Measurements from ENCODE around the gene STX3.

STX3 gene

GRCh38 chr11:59754859-59755700 lies at the start of gene STX3:
Gene STX3, plus strand, starts transcription at chr11:59755376. Its CDS starts 230 bp downstream, at chr11:59755606.
- peak; percentile 40 for DNase-seq (ENCODE audit: low read depth, low spot score)

- DNase-seq (ENCODE audit: low read depth, low spot score) = no peak
Observed at GRCh38 chr11:59706518-59707285, 48.5 kb upstream of the STX3 start.

DNA sequence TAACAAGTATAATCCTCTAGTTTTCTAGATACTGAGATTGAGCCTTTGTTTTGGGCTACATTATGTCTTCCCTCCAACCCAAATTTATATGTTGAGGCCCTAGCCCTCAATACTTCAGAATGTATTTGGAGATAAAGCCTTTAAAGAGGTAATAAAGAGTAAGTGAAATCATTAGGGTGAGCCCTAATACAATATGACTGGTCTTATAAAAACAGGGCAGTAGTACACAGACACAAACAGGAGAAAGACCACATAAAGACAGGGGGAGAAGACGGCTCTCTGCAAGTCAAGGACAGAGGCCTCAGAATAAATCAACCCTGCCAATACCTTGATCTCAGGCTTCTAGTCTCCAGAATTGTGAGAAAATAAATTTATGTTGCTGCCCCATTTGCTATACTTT lies 47.8 kb upstream of the STX3 start:
- no peak for DNase-seq (ENCODE audit: low read depth, low spot score)

GRCh38 chr11:59708537-59708936 lies 46.6 kb upstream of the STX3 start:
- no peak for DNase-seq (ENCODE audit: low read depth, low spot score)

DNA sequence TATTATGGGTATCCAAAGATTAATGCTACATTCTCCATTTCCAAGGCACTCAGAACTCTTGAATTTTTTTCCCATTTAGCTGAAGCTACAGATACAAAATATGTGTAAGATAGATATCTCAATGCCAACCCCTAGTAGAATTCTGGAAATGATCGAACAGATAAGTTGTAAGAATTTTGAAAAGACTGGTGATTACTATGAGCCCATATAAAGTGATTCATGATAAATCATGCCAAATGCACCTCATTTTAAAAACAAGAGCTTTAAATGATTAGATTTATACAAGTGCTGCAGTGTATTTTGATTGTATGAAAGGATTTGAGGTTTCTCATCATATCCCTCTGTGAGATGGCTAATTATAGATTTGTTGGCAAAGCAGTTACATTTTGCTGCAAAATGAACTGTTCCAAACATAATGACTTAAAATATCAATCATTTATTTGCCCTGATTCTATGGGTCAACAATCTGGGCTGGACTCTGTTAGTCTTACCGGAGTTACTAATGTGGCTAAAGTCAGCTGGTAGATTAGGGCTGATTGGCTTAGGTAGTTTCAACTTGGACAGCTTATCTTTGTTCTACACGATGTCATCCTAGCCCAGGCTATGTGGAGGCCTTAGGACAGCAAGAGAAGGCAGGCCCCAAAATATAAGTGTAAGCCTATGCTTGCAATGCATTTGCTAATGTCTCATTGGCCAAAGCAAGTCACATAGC lies 44.9 kb upstream of the STX3 start:
- no peak for DNase-seq (ENCODE audit: low read depth, low spot score)

GRCh38 chr11:59713745-59714144 lies 41.4 kb upstream of the STX3 start, which contains the start of gene OR10V1:
Gene OR10V1, minus strand, starts transcription at chr11:59713845. Its CDS starts 0 bp downstream, at chr11:59713845.
- DNase-seq (ENCODE audit: low read depth, low spot score) = no peak

DNA sequence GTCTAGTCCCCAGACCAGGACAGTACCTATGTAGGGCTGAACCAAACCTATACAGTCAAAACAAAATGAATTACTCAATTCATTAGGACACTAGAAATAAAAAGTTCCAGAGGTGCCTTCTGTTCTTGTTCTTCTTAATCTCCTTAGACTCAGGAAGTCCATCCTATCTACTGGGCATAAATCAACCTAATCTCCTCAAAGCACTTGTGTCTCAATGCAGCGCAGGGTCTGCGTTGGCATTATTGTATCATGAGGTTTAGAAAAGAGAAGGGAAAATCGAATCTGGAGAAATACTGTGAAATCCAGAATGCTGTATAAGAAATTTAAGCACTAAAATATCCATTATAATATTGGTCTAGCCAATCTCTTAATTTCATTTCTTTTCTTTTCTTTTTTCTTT lies 39.1 kb upstream of the STX3 start:
- DNase-seq (ENCODE audit: low read depth, low spot score) = no peak

DNA sequence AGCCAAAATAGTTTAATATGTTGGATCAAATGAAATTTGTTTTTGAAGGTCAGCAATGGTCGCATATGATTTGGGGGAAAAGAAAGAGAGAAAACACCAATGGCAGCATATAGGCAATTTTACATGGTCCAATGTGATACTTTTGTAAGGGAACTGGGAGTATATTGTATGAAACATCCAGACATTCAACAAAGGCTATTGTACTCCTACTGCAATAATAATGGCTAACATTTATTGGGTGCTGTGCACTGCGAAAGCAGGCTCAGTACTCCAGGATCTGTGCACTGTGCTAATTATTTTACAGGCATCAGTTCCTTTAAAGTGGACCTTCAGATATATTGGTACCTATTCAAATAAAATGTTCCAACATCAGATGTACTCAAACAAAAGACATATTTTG lies 35.6 kb upstream of the STX3 start:
- DNase-seq (ENCODE audit: low read depth, low spot score) = no peak

- no peak for DNase-seq (ENCODE audit: low read depth, low spot score)
Observed at GRCh38 chr11:59724066-59724465, 31.1 kb upstream of the STX3 start.

GRCh38 chr11:59727426-59727825 lies 27.8 kb upstream of the STX3 start:
- no peak for DNase-seq (ENCODE audit: low read depth, low spot score)

GRCh38 chr11:59728154-59728553 lies 27.0 kb upstream of the STX3 start:
- DNase-seq (ENCODE audit: low read depth, low spot score) = no peak

- DNase-seq (ENCODE audit: low read depth, low spot score) = no peak
Observed at GRCh38 chr11:59728913-59729312, 26.3 kb upstream of the STX3 start.

- no peak for DNase-seq (ENCODE audit: low read depth, low spot score)
Observed at GRCh38 chr11:59729834-59730233, 25.3 kb upstream of the STX3 start.

- DNase-seq (ENCODE audit: low read depth, low spot score) = no peak
Observed at GRCh38 chr11:59730896-59731565, 24.1 kb upstream of the STX3 start.

- no peak for DNase-seq (ENCODE audit: low read depth, low spot score)
Observed at GRCh38 chr11:59746111-59746510, 9.1 kb upstream of the STX3 start.

DNA sequence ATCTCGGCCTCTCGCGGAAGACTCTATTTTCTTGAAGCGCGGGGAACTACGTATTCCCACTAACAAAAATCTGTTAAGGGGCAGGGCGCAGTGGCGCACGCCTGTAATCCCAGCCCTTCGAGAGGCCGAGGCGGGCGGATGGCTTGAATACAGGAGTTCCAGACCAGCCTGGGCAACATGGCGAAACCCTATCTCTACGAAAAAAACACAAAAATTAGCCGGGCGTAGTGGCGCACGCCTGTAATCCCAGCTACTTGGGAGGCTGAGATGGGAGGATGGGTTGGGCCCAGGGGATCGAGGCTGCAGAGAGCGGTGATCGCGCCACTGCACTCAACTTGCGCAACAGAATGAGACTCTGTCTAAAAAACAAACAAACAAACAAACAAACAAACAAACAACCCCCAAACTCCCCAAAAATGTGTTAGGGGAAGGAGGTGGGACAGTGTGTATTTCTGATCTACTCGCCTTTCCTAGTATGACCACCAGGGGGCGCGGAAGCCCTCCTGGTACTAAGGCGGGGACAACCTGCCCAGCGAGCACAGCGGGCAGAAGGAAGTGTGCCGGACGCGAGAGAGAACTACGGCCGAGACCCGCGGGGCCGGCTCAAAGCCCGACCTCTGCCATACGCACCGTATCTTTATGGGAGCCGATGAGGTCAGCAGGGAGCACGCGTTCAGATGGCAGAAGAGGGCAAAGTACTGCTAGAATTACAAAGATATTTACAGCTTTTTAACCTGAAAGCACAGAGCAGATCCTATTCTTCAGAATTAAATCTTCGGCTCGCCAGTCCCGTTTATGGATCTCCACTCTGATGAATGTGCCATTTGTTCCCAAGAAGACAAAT lies 1.3 kb upstream of the STX3 start:
- DNase-seq (ENCODE audit: low read depth, low spot score) = peak; percentile 65

- no peak for DNase-seq (ENCODE audit: low read depth, low spot score)
Observed at GRCh38 chr11:59754494-59754858, 700 bp upstream of the STX3 start.

GRCh38 chr11:59755701-59756557 lies 753 bp downstream of the STX3 start:
- no peak for DNase-seq (ENCODE audit: low read depth, low spot score)

- no peak for DNase-seq (ENCODE audit: low read depth, low spot score)
Observed at GRCh38 chr11:59756558-59756840, 1.3 kb downstream of the STX3 start.

DNA sequence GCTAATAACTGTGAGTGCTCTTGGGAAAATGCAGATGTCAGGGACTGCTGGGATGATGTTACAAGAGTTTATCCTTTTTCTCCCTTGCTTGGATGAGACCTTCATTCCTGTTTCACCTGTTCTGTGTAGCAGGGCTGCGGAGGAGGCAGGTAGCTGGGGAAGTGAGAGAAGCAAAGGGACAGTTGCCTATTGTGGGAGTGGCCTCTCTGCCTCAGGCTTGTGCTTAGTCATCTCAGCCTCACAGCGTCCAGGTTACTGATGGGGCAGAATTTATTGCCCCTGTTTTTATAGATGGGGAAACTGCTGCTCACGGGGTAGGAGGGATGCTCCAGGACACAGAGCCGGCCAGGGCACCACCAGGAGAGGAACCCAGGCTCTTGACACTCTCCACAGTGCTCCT lies 1.7 kb downstream of the STX3 start:
- DNase-seq (ENCODE audit: low read depth, low spot score) = no peak

All from activated naive CD8-positive, alpha-beta T cell treated with anti-CD3 and anti-CD28 coated beads, Interleukin-2, amount 50 U/mL, for 16 hours (primary cell).